ENCODE data around the gene CA12.

CA12 gene

DNA sequence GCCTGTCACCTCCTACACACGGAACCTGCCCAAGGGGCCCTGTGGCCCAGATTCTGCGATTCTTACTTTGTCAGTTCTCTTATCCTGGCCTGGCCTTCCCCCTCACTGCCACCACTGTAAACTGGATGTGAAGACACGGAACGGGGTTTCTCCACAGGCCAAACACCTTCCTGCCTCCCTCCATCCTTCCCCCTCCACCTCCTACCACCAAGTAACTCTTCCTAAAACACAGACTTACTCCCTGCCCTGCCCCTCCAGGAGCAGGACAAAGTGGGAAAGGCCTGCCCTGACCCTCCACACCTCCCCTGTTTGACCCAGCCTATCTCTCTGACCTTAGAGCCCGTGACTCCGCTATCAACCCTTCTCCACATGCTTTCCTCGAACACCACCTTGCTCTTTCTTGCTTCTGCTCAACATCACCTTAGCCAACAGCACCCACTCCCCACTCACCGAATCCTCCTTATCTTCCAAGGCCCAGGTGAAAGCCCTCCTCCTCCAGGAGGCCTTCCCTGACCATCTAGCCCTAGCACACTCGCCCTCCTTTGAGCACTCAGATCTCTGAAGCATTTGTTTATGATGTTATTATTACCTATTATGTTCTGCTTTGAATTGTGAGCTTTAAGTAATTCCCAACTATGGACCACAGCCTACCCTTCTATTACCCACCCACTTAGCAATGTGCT, 7.6 kb downstream of the CA12 start:
- H3K4me3 ChIP-seq (ENCODE audit: low read length in 2 of 2): no peak overlapping the region
- no peak overlapping the region for H3K27ac ChIP-seq (ENCODE audit: low read length)
- H3K4me1 ChIP-seq (ENCODE audit: control insufficient read depth, insufficient read depth, low read length): peaks cover 23% of the 10 kb centered on the region
- peaks cover 0 to 2% of the 10 kb centered on the region in 2 donors for H3K27me3 ChIP-seq (ENCODE audit: control insufficient read depth in 1 of 2, insufficient read depth in 2 of 2, low read length in 2 of 2)
- no peaks in the 10 kb centered on the region for H3K9me3 ChIP-seq (ENCODE audit: control insufficient read depth in 2 of 2, low read length in 2 of 2)
- no peak overlapping the region for H3K9ac ChIP-seq (ENCODE audit: low read length in 2 of 2)
- H3K36me3 ChIP-seq (ENCODE audit: control insufficient read depth in 2 of 2, insufficient read depth in 2 of 2, low read length in 2 of 2): no peaks in the 10 kb centered on the region

- H3K9ac ChIP-seq (ENCODE audit: low read length in 2 of 2): no peak overlapping the region
- peaks cover 23% of the 10 kb centered on the region for H3K4me1 ChIP-seq (ENCODE audit: control insufficient read depth, insufficient read depth, low read length)
- no peaks in the 10 kb centered on the region for H3K36me3 ChIP-seq (ENCODE audit: control insufficient read depth in 2 of 2, insufficient read depth in 2 of 2, low read length in 2 of 2)
- no peaks in the 10 kb centered on the region for H3K9me3 ChIP-seq (ENCODE audit: control insufficient read depth in 2 of 2, low read length in 2 of 2)
- no peak overlapping the region for H3K27ac ChIP-seq (ENCODE audit: low read length)
- H3K27me3 ChIP-seq (ENCODE audit: control insufficient read depth in 1 of 2, insufficient read depth in 2 of 2, low read length in 2 of 2): peaks cover 0 to 2% of the 10 kb centered on the region in 2 donors
- H3K4me3 ChIP-seq (ENCODE audit: low read length in 2 of 2): no peak overlapping the region
These were observed 8.3 kb downstream of the CA12 start for GRCh38 chr15:63373330-63373729.

DNA sequence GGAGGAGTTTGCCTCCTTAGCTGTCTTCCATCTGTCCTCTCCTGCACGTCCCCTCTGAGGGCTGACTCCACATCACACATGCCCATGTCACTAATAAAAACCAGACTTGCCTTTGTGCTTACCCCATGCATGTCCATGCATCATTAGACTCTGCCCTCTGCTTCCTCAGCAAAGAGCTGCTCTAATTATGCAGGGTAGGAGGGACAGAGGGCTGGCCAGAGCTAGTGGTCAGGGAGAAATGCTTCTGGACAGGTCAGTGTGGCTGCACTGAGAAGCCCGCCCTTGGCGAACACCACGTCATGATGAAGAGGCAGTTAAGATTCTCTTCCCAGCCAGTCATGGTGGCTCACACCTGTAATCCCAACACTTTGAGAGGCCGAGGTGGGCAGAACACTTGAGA, 8.9 kb downstream of the CA12 start:
- Histone ChIP-seq H3K9ac (ENCODE audit: low read length in 2 of 2) (no peak overlapping the region), H3K4me3 (ENCODE audit: low read length in 2 of 2) (peak overlapping the region in 1 of 2 donors; percentile 8), H3K9me3 (ENCODE audit: control insufficient read depth in 2 of 2, low read length in 2 of 2) (no peaks in the 10 kb centered on the region), H3K4me1 (ENCODE audit: control insufficient read depth, insufficient read depth, low read length) (peaks cover 23% of the 10 kb centered on the region), H3K27ac (ENCODE audit: low read length) (no peak overlapping the region), H3K36me3 (ENCODE audit: control insufficient read depth in 2 of 2, insufficient read depth in 2 of 2, low read length in 2 of 2) (no peaks in the 10 kb centered on the region), H3K27me3 (ENCODE audit: control insufficient read depth in 1 of 2, insufficient read depth in 2 of 2, low read length in 2 of 2) (peaks cover 0 to under 1% of the 10 kb centered on the region in 2 donors)

GRCh38 chr15:63372018-63372705, 9.5 kb downstream of the CA12 start:
- H3K4me3 ChIP-seq (ENCODE audit: low read length in 2 of 2): peak overlapping the region in 1 of 2 donors; percentile 8
- H3K9ac ChIP-seq (ENCODE audit: low read length in 2 of 2): no peak overlapping the region
- peaks cover 23% of the 10 kb centered on the region for H3K4me1 ChIP-seq (ENCODE audit: control insufficient read depth, insufficient read depth, low read length)
- no peaks in the 10 kb centered on the region for H3K9me3 ChIP-seq (ENCODE audit: control insufficient read depth in 2 of 2, low read length in 2 of 2)
- H3K27ac ChIP-seq (ENCODE audit: low read length): no peak overlapping the region
- no peaks in the 10 kb centered on the region for H3K27me3 ChIP-seq (ENCODE audit: control insufficient read depth in 1 of 2, insufficient read depth in 2 of 2, low read length in 2 of 2)
- H3K36me3 ChIP-seq (ENCODE audit: control insufficient read depth in 2 of 2, insufficient read depth in 2 of 2, low read length in 2 of 2): no peaks in the 10 kb centered on the region

- H3K4me3 ChIP-seq (ENCODE audit: low read length in 2 of 2): no peak overlapping the region
- no peaks in the 10 kb centered on the region for H3K27me3 ChIP-seq (ENCODE audit: control insufficient read depth in 1 of 2, insufficient read depth in 2 of 2, low read length in 2 of 2)
- no peaks in the 10 kb centered on the region for H3K36me3 ChIP-seq (ENCODE audit: control insufficient read depth in 2 of 2, insufficient read depth in 2 of 2, low read length in 2 of 2)
- H3K27ac ChIP-seq (ENCODE audit: low read length): no peak overlapping the region
- H3K4me1 ChIP-seq (ENCODE audit: control insufficient read depth, insufficient read depth, low read length): peaks cover 23% of the 10 kb centered on the region
- H3K9me3 ChIP-seq (ENCODE audit: control insufficient read depth in 2 of 2, low read length in 2 of 2): no peaks in the 10 kb centered on the region
- H3K9ac ChIP-seq (ENCODE audit: low read length in 2 of 2): no peak overlapping the region
These were observed 10.2 kb downstream of the CA12 start for GRCh38 chr15:63371297-63371918.

- Histone ChIP-seq H3K4me1 (ENCODE audit: control insufficient read depth, insufficient read depth, low read length) (peaks cover 23% of the 10 kb centered on the region), H3K9ac (ENCODE audit: low read length in 2 of 2) (no peak overlapping the region), H3K27me3 (ENCODE audit: control insufficient read depth in 1 of 2, insufficient read depth in 2 of 2, low read length in 2 of 2) (no peaks in the 10 kb centered on the region), H3K27ac (ENCODE audit: low read length) (no peak overlapping the region), H3K36me3 (ENCODE audit: control insufficient read depth in 2 of 2, insufficient read depth in 2 of 2, low read length in 2 of 2) (no peaks in the 10 kb centered on the region), H3K9me3 (ENCODE audit: control insufficient read depth in 2 of 2, low read length in 2 of 2) (no peaks in the 10 kb centered on the region), H3K4me3 (ENCODE audit: low read length in 2 of 2) (no peak overlapping the region)
These were observed 10.9 kb downstream of the CA12 start for GRCh38 chr15:63370764-63371163.

- no peaks in the 10 kb centered on the region for H3K36me3 ChIP-seq (ENCODE audit: control insufficient read depth in 2 of 2, insufficient read depth in 2 of 2, low read length in 2 of 2)
- no peak overlapping the region for H3K4me3 ChIP-seq (ENCODE audit: low read length in 2 of 2)
- H3K27me3 ChIP-seq (ENCODE audit: control insufficient read depth in 1 of 2, insufficient read depth in 2 of 2, low read length in 2 of 2): no peaks in the 10 kb centered on the region
- peaks cover 18% of the 10 kb centered on the region for H3K4me1 ChIP-seq (ENCODE audit: control insufficient read depth, insufficient read depth, low read length)
- no peaks in the 10 kb centered on the region for H3K9me3 ChIP-seq (ENCODE audit: control insufficient read depth in 2 of 2, low read length in 2 of 2)
- no peak overlapping the region for H3K27ac ChIP-seq (ENCODE audit: low read length)
- H3K9ac ChIP-seq (ENCODE audit: low read length in 2 of 2): no peak overlapping the region
These were observed 11.9 kb downstream of the CA12 start for GRCh38 chr15:63369781-63370180.

DNA sequence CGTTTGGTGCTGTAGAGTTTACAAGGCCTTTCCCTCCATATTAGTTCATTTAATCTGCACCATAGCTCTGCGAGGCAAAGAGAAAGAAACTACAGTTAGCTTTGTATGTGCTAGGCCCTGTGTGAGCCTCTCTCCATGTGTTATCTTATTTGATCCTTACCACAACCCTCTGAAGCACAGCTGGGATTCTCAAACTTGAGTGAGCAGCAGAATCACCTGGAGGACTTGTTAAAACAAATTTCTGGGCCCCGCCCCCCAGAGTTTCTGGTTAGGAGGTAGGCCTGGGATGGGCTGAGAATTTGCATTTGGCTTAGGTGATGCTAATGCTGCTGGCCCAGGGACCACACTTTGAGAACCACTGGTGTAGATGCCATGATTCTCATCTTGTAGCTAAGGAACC, 12.3 kb downstream of the CA12 start:
- H3K4me1 ChIP-seq (ENCODE audit: control insufficient read depth, insufficient read depth, low read length): peaks cover 18% of the 10 kb centered on the region
- H3K4me3 ChIP-seq (ENCODE audit: low read length in 2 of 2): no peak overlapping the region
- H3K9me3 ChIP-seq (ENCODE audit: control insufficient read depth in 2 of 2, low read length in 2 of 2): no peaks in the 10 kb centered on the region
- no peaks in the 10 kb centered on the region for H3K36me3 ChIP-seq (ENCODE audit: control insufficient read depth in 2 of 2, insufficient read depth in 2 of 2, low read length in 2 of 2)
- H3K27ac ChIP-seq (ENCODE audit: low read length): no peak overlapping the region
- no peaks in the 10 kb centered on the region for H3K27me3 ChIP-seq (ENCODE audit: control insufficient read depth in 1 of 2, insufficient read depth in 2 of 2, low read length in 2 of 2)
- H3K9ac ChIP-seq (ENCODE audit: low read length in 2 of 2): no peak overlapping the region

DNA sequence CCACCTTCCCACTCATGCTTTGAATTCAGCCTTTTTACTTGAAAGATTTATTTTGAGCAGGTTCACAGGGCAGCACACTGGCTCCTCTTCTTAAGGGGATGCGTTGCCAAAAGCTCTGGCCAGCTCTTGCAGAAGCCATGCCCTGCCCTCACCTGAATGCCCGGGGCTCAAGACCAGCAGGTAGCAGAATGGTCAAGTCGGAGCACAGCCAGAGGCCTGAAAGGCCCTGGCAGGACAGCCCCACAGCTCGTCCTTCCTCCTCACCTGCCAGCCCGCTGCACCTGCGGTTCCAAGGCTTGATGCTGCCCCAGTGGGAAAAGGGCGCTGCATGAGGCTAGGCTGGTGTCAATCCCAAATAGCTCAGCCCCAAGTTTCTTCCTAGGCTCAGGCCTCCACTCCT, 13.1 kb downstream of the CA12 start:
- H3K27me3 ChIP-seq (ENCODE audit: control insufficient read depth in 1 of 2, insufficient read depth in 2 of 2, low read length in 2 of 2): no peaks in the 10 kb centered on the region
- H3K27ac ChIP-seq (ENCODE audit: low read length): no peak overlapping the region
- H3K4me3 ChIP-seq (ENCODE audit: low read length in 2 of 2): no peak overlapping the region
- H3K9me3 ChIP-seq (ENCODE audit: control insufficient read depth in 2 of 2, low read length in 2 of 2): no peaks in the 10 kb centered on the region
- peaks cover 18% of the 10 kb centered on the region for H3K4me1 ChIP-seq (ENCODE audit: control insufficient read depth, insufficient read depth, low read length)
- no peak overlapping the region for H3K9ac ChIP-seq (ENCODE audit: low read length in 2 of 2)
- H3K36me3 ChIP-seq (ENCODE audit: control insufficient read depth in 2 of 2, insufficient read depth in 2 of 2, low read length in 2 of 2): no peaks in the 10 kb centered on the region

GRCh38 chr15:63367900-63368299, 13.7 kb downstream of the CA12 start:
- H3K27ac ChIP-seq (ENCODE audit: low read length): no peak overlapping the region
- H3K9me3 ChIP-seq (ENCODE audit: control insufficient read depth in 2 of 2, low read length in 2 of 2): no peaks in the 10 kb centered on the region
- H3K9ac ChIP-seq (ENCODE audit: low read length in 2 of 2): no peak overlapping the region
- H3K36me3 ChIP-seq (ENCODE audit: control insufficient read depth in 2 of 2, insufficient read depth in 2 of 2, low read length in 2 of 2): no peaks in the 10 kb centered on the region
- peaks cover 18% of the 10 kb centered on the region for H3K4me1 ChIP-seq (ENCODE audit: control insufficient read depth, insufficient read depth, low read length)
- no peak overlapping the region for H3K4me3 ChIP-seq (ENCODE audit: low read length in 2 of 2)
- H3K27me3 ChIP-seq (ENCODE audit: control insufficient read depth in 1 of 2, insufficient read depth in 2 of 2, low read length in 2 of 2): no peaks in the 10 kb centered on the region

GRCh38 chr15:63367390-63367789, 14.3 kb downstream of the CA12 start:
- H3K4me3 ChIP-seq (ENCODE audit: low read length in 2 of 2): no peak overlapping the region

More at GRCh38 chr15:63367390-63367789, 14.3 kb downstream of the CA12 start:
- no peak overlapping the region for H3K9ac ChIP-seq (ENCODE audit: low read length in 2 of 2)
- H3K36me3 ChIP-seq (ENCODE audit: control insufficient read depth in 2 of 2, insufficient read depth in 2 of 2, low read length in 2 of 2): no peaks in the 10 kb centered on the region
- H3K4me1 ChIP-seq (ENCODE audit: control insufficient read depth, insufficient read depth, low read length): peaks cover 14% of the 10 kb centered on the region
- no peaks in the 10 kb centered on the region for H3K27me3 ChIP-seq (ENCODE audit: control insufficient read depth in 1 of 2, insufficient read depth in 2 of 2, low read length in 2 of 2)
- H3K9me3 ChIP-seq (ENCODE audit: control insufficient read depth in 2 of 2, low read length in 2 of 2): no peaks in the 10 kb centered on the region
- no peak overlapping the region for H3K27ac ChIP-seq (ENCODE audit: low read length)

All from stomach smooth muscle (tissue), 2 donors.